ENCODE data around the gene RUNX2. TPM values are rescaled to one million over a fixed set of nuclear protein-coding genes. Genes with fewer than 3 reads are reported as not detected.

The RUNX2 gene
- total and polyA plus RNA-seq, 2 experiments from 2014 or later: 0.66 to 1.7 TPM

GRCh38 chr6:45344900-45345299, 16.8 kb downstream of the RUNX2 start:
- no peaks in the 10 kb centered on the region; the same call in 1 of the 2 replicates for H4K20me1 ChIP-seq (replicated peaks; ENCODE audit: insufficient read depth)
- Mint-ChIP-seq H3K27me3 (ENCODE audit: insufficient read depth, low read depth, poor library complexity) (peaks cover 3% of the 10 kb centered on the region), H3K36me3 (ENCODE audit: low read depth) (no peaks in the 10 kb centered on the region), H3K4me1 (no peaks in the 10 kb centered on the region; the same call in 2 of the 3 replicates), H3K4me3 (no peak overlapping the region), H3K27ac (no peak overlapping the region), H3K9me3 (no peaks in the 10 kb centered on the region)
- no peak overlapping the region for H3K27ac ChIP-seq (ENCODE audit: low read depth)
- no peak overlapping the region for H3K4me3 ChIP-seq
- H3K9me2 ChIP-seq (ENCODE audit: insufficient read depth): no peaks in the 10 kb centered on the region
- no peaks in the 10 kb centered on the region for H3F3A ChIP-seq (replicated peaks; ENCODE audit: low read depth)
- no peaks in the 10 kb centered on the region for H3K4me1 ChIP-seq (ENCODE audit: insufficient read depth)
- ATAC-seq (no peak), DNase-seq (ENCODE audit: low spot score) (no peak)
- H3K79me2 ChIP-seq (replicated peaks; ENCODE audit: insufficient read depth): no peaks in the 10 kb centered on the region
- no peaks in the 10 kb centered on the region for H3K27me3 ChIP-seq (ENCODE audit: insufficient read depth)
- no peak for TF ChIP-seq ZNF462 (CRISPR knock-in tag; IDR thresholded peaks at IDR 0.05)
- no peak for TF ChIP-seq REST (IDR thresholded peaks at IDR 0.05; ENCODE audit: unreplicated experiment)
- no peak for TF ChIP-seq ZNF331 (CRISPR knock-in tag; IDR thresholded peaks at IDR 0.05; ENCODE audit: low read depth)
- no peak for TF ChIP-seq CREB1 (CRISPR knock-in tag; IDR thresholded peaks at IDR 0.05; ENCODE audit: low read depth)
- no peak for TF ChIP-seq EZH2phosphoT487 (IDR thresholded peaks at IDR 0.05; ENCODE audit: unreplicated experiment)
- TF ChIP-seq STAT1 (IDR thresholded peaks at IDR 0.05; ENCODE audit: unreplicated experiment): no peak
- TF ChIP-seq CTCF (conservative IDR thresholded peaks at IDR 0.05; ENCODE audit: low read depth in 2 of 2): no peak
- TF ChIP-seq ETS1 (IDR thresholded peaks at IDR 0.05): no peak
- no peak for TF ChIP-seq POLR2AphosphoS5 (IDR thresholded peaks at IDR 0.05; ENCODE audit: low read depth)
- no peak for TF ChIP-seq NANOG (IDR thresholded peaks at IDR 0.05; ENCODE audit: borderline replicate concordance)
- no peak for TF ChIP-seq EZH2 (IDR thresholded peaks at IDR 0.05; ENCODE audit: low read depth, unreplicated experiment)
- TF ChIP-seq JUNB (IDR thresholded peaks at IDR 0.05; ENCODE audit: unreplicated experiment): no peak
- TF ChIP-seq ZNF114 (CRISPR knock-in tag; IDR thresholded peaks at IDR 0.05): no peak
- H3K36me3 ChIP-seq (ENCODE audit: insufficient read depth): no peaks in the 10 kb centered on the region
- H3K4me2 ChIP-seq: no peak overlapping the region
- no peak overlapping the region for H2AFZ ChIP-seq
